AG04450 (cell line): ENCODE results near the gene DTX2. TPM values are rescaled to one million over a fixed set of nuclear protein-coding genes. Genes with fewer than 3 reads are reported as not detected.
"Not testable (repeated sequence)": the region's sequence is repeated elsewhere in the genome, so short reads cannot be mapped to it uniquely, and the experiment has no call there.

Source experiments
- CTCF ChIA-PET: fragments of 300-600, 350-600 bp; formaldehyde crosslinking; extraction: SDS; loops from one replicate; lab custom pipeline; 2022; ENCODE audit warnings: antibody characterized with exemption, inconsistent platforms; lab: Charles Lee
- POLR2A ChIA-PET: fragments of 350-600 bp; formaldehyde crosslinking; extraction: SDS; loops from one replicate; lab custom pipeline; 2021; ENCODE audit warnings: antibody characterized with exemption, inconsistent platforms; lab: Yijun Ruan, JAX
- DNase-seq: peaks from one replicate; pipeline ENCODE4 v3.0.0-alpha.2; 2011; ENCODE audit warnings: low read depth, low spot score
- H3K27ac ChIP-seq: one replicate; pipeline ENCODE4 v1.5.1; 2012; ENCODE audit warnings: low read depth, low read length, control low read depth
- H3K27me3 ChIP-seq: one replicate; pipeline ENCODE4 v1.6.0; 2012; ENCODE audit warnings: low read length; ENCODE audit not compliant: control insufficient read depth, insufficient read depth
- H3K4me3 ChIP-seq: 2 replicates; pipeline ENCODE4 v1.5.1; 2011; ENCODE audit warnings: mild to moderate bottlenecking, low read depth, low read length, control low read depth
- H3K9me3 ChIP-seq: 2 replicates; pipeline ENCODE4 v1.5.1; 2012; ENCODE audit warnings: low read length; ENCODE audit not compliant: control insufficient read depth, insufficient read depth
- polyA plus RNA-seq: library from polyadenylated mRNA; depleted of rRNA; stranded (reverse); fragments of >200 nt; gene quantifications from 2 replicates; pipeline ENCODE4 v1.2.3, GENCODE V29; 2011

Gene DTX2
- polyA plus RNA-seq, 1 experiment, result 2.6 TPM

- POLR2A ChIA-PET, CTCF ChIA-PET, H3K27me3 ChIP-seq, DNase-seq, H3K27ac ChIP-seq, H3K4me3 ChIP-seq, H3K9me3 ChIP-seq: not testable (repeated sequence)
Measured at GRCh38 chr7:76442664-76443446, 18.7 kb upstream of the DTX2 start.

GRCh38 chr7:76443846-76444245 is 17.7 kb upstream of the DTX2 start:
- H3K9me3 ChIP-seq, H3K27me3 ChIP-seq, DNase-seq, CTCF ChIA-PET, H3K27ac ChIP-seq, H3K4me3 ChIP-seq, POLR2A ChIA-PET: not testable (repeated sequence)

GRCh38 chr7:76445577-76446008 is 15.9 kb upstream of the DTX2 start:
- POLR2A ChIA-PET, H3K27me3 ChIP-seq, H3K4me3 ChIP-seq, DNase-seq, CTCF ChIA-PET, H3K9me3 ChIP-seq: not testable (repeated sequence)
- H3K27ac ChIP-seq, result peak overlapping the region; percentile 68

- H3K9me3 ChIP-seq, CTCF ChIA-PET, DNase-seq, H3K27ac ChIP-seq, H3K27me3 ChIP-seq, H3K4me3 ChIP-seq: not testable (repeated sequence)
- POLR2A ChIA-PET, result interaction anchor here (0.7 kb wide), 1 partner anchor 161 kb away, joined by 7 read pairs; no protein-coding TSS in a partner anchor
Measured at GRCh38 chr7:76457017-76457416, 4.5 kb upstream of the DTX2 start.

- H3K27ac ChIP-seq, CTCF ChIA-PET, H3K27me3 ChIP-seq, DNase-seq, H3K9me3 ChIP-seq, H3K4me3 ChIP-seq, POLR2A ChIA-PET: not testable (repeated sequence)
Measured at GRCh38 chr7:76458504-76458903, 3.0 kb upstream of the DTX2 start.

GRCh38 chr7:76460767-76461166 is 742 bp upstream of the DTX2 start:
- POLR2A ChIA-PET, DNase-seq, H3K27me3 ChIP-seq, CTCF ChIA-PET, H3K9me3 ChIP-seq, H3K27ac ChIP-seq, H3K4me3 ChIP-seq: not testable (repeated sequence)

- not testable (repeated sequence) for H3K27me3 ChIP-seq
Measured at GRCh38 chr7:76462271-76462882, 868 bp downstream of the DTX2 start.

GRCh38 chr7:76464959-76465358 is 3.5 kb downstream of the DTX2 start:
- CTCF ChIA-PET, H3K27me3 ChIP-seq, H3K4me3 ChIP-seq, DNase-seq, H3K9me3 ChIP-seq, POLR2A ChIA-PET, H3K27ac ChIP-seq: not testable (repeated sequence)

More at GRCh38 chr7:76462271-76462882, 868 bp downstream of the DTX2 start:
- DNase-seq, H3K27ac ChIP-seq, CTCF ChIA-PET, H3K9me3 ChIP-seq, POLR2A ChIA-PET, H3K4me3 ChIP-seq: not testable (repeated sequence)

- DNase-seq, H3K4me3 ChIP-seq, H3K27me3 ChIP-seq, POLR2A ChIA-PET, H3K27ac ChIP-seq, H3K9me3 ChIP-seq, CTCF ChIA-PET: not testable (repeated sequence)
Measured at GRCh38 chr7:76465950-76466349, 4.4 kb downstream of the DTX2 start.

GRCh38 chr7:76467743-76468404 is 6.4 kb downstream of the DTX2 start:
- POLR2A ChIA-PET, H3K9me3 ChIP-seq, H3K27me3 ChIP-seq, DNase-seq, H3K4me3 ChIP-seq, H3K27ac ChIP-seq, CTCF ChIA-PET: not testable (repeated sequence)

GRCh38 chr7:76471556-76472221 is 10.2 kb downstream of the DTX2 start:
- CTCF ChIA-PET, H3K9me3 ChIP-seq, H3K27ac ChIP-seq, H3K4me3 ChIP-seq, POLR2A ChIA-PET, DNase-seq, H3K27me3 ChIP-seq: not testable (repeated sequence)
